Mesothelial cell of epicardium (in vitro differentiated cells): Measurements from ENCODE around the gene GLRA3. TPM values are rescaled to one million over a fixed set of nuclear protein-coding genes. Genes with fewer than 3 reads are reported as not detected.

ENCODE experiments used
- DNase-seq, 2 experiments: peaks; one replicate each; pipeline ENCODE4 v3.0.0; 2021; ENCODE audit warnings: low spot score in 2 of 2; ENCODE audit not compliant: unreplicated experiment in 2 of 2
- H3K27ac Mint-ChIP-seq: 2 replicates; pipeline ENCODE4 v1.8.0; 2021; ENCODE audit warnings: mixed read lengths
- H3K27me3 Mint-ChIP-seq: 2 replicates; pipeline ENCODE4 v1.8.0; 2021; ENCODE audit warnings: low read depth, mixed read lengths
- H3K36me3 Mint-ChIP-seq: 2 replicates; pipeline ENCODE4 v1.8.0; 2021; ENCODE audit warnings: mixed read lengths
- H3K4me1 Mint-ChIP-seq: 2 replicates; pipeline ENCODE4 v1.8.0; 2021; ENCODE audit warnings: mixed read lengths
- H3K4me3 Mint-ChIP-seq: 2 replicates; pipeline ENCODE4 v1.8.0; 2021; ENCODE audit warnings: mild to moderate bottlenecking, moderate library complexity, mixed read lengths
- H3K9me3 Mint-ChIP-seq: 2 replicates; pipeline ENCODE4 v1.8.0; 2021; ENCODE audit warnings: mixed read lengths
- CTCF ChIP-seq: fragments of 200-600 bp; sonication (generic); IDR thresholded peaks from one replicate; pipeline ENCODE4 v1.5.0; 2021; ENCODE audit warnings: antibody characterized with exemption; ENCODE audit not compliant: unreplicated experiment
- total RNA-seq: library from RNA; stranded (reverse); gene quantifications from 3 replicates; pipeline ENCODE4 v1.2.1, GENCODE V29; 2021

GLRA3 gene
- total RNA-seq, 1 donor from 2014 or later: not detected

- TF ChIP-seq CTCF: no peak
- Mint-ChIP-seq H3K9me3 (peaks cover 40% of the 10 kb centered on the region), H3K27me3 (no peaks in the 10 kb centered on the region), H3K4me3 (no peak overlapping the region), H3K27ac (no peak overlapping the region), H3K36me3 (peaks cover 11% of the 10 kb centered on the region), H3K4me1 (no peaks in the 10 kb centered on the region)
- no peak for DNase-seq
These were observed 138.4 kb downstream of the GLRA3 start for GRCh38 chr4:174690665-174691064.

- DNase-seq: no peak
- H3K4me1 Mint-ChIP-seq: no peaks in the 10 kb centered on the region
- H3K27me3 Mint-ChIP-seq: no peaks in the 10 kb centered on the region
- no peak overlapping the region for H3K27ac Mint-ChIP-seq
- no peak overlapping the region for H3K4me3 Mint-ChIP-seq
- no peak for TF ChIP-seq CTCF
- H3K36me3 Mint-ChIP-seq: peaks cover 11% of the 10 kb centered on the region
- H3K9me3 Mint-ChIP-seq: peaks cover 40% of the 10 kb centered on the region
These were observed 139.4 kb downstream of the GLRA3 start for GRCh38 chr4:174689618-174690017.

- Mint-ChIP-seq H3K27ac (no peak overlapping the region), H3K4me3 (no peak overlapping the region), H3K9me3 (peaks cover 25% of the 10 kb centered on the region), H3K4me1 (peaks cover under 1% of the 10 kb centered on the region), H3K27me3 (no peaks in the 10 kb centered on the region), H3K36me3 (peaks cover 11% of the 10 kb centered on the region)
- TF ChIP-seq CTCF: no peak
- DNase-seq: no peak
These were observed 142.2 kb downstream of the GLRA3 start for GRCh38 chr4:174686826-174687225.

- Mint-ChIP-seq H3K9me3 (no peaks in the 10 kb centered on the region), H3K4me1 (peaks cover 4% of the 10 kb centered on the region), H3K27me3 (no peaks in the 10 kb centered on the region), H3K4me3 (no peak overlapping the region), H3K27ac (no peak overlapping the region), H3K36me3 (no peaks in the 10 kb centered on the region)
- no peak for DNase-seq
- TF ChIP-seq CTCF: no peak
These were observed 147.2 kb downstream of the GLRA3 start for GRCh38 chr4:174681723-174682300.

GRCh38 chr4:174674305-174674840 is 154.7 kb downstream of the GLRA3 start:
- Mint-ChIP-seq H3K4me3 (no peak overlapping the region), H3K36me3 (no peaks in the 10 kb centered on the region), H3K27ac (no peak overlapping the region), H3K27me3 (no peaks in the 10 kb centered on the region), H3K4me1 (peaks cover 2% of the 10 kb centered on the region), H3K9me3 (no peaks in the 10 kb centered on the region)
- no peak for TF ChIP-seq CTCF
- DNase-seq: no peak
